Smooth muscle cell (in vitro differentiated cells): ENCODE results near the gene MAMSTR. TPM values are rescaled to one million over a fixed set of nuclear protein-coding genes. Genes with fewer than 3 reads are reported as not detected.

Source experiments
- DNase-seq: peaks from one replicate; lab custom pipeline; 2025; ENCODE audit not compliant: unreplicated experiment; lab: John Stamatoyannopoulos, UW
- H2AFZ ChIP-seq: fragments of 200-600 bp; sonication (generic); 2 replicates; pipeline ENCODE4 v1.6.0; 2016; ENCODE audit warnings: antibody characterized with exemption, low read depth, mild to moderate bottlenecking
- H3F3A ChIP-seq: fragments of 200-600 bp; sonication (generic); 2 replicates; pipeline ENCODE4 v1.6.0; 2017; ENCODE audit warnings: antibody characterized with exemption, low read depth
- H3K27ac ChIP-seq: fragments of 200-600 bp; sonication (generic); 2 replicates; pipeline ENCODE4 v1.5.1; 2016; ENCODE audit warnings: low read depth, mild to moderate bottlenecking
- H3K27me3 ChIP-seq: fragments of 200-600 bp; sonication (generic); 2 replicates; pipeline ENCODE4 v1.6.1; 2016; ENCODE audit warnings: low read depth, mild to moderate bottlenecking
- H3K36me3 ChIP-seq: fragments of 200-600 bp; sonication (generic); 2 replicates; pipeline ENCODE4 v1.5.1; 2016; ENCODE audit warnings: low read depth
- H3K4me1 ChIP-seq: fragments of 200-600 bp; sonication (generic); 2 replicates; pipeline ENCODE4 v1.5.1; 2016; ENCODE audit warnings: low read depth
- H3K4me2 ChIP-seq: fragments of 200-600 bp; sonication (generic); 2 replicates; pipeline ENCODE4 v1.6.0; 2016; ENCODE audit warnings: mild to moderate bottlenecking
- H3K4me3 ChIP-seq: fragments of 200-600 bp; sonication (generic); 2 replicates; pipeline ENCODE4 v1.5.1; 2016; ENCODE audit warnings: mild to moderate bottlenecking
- H3K79me2 ChIP-seq: fragments of 200-600 bp; sonication (generic); 2 replicates; pipeline ENCODE4 v1.6.0; 2016; ENCODE audit warnings: low read depth, mild to moderate bottlenecking
- H3K9ac ChIP-seq: fragments of 200-600 bp; sonication (generic); 2 replicates; pipeline ENCODE4 v1.6.0; 2016; ENCODE audit warnings: low read depth
- H3K9me3 ChIP-seq: fragments of 200-600 bp; sonication (generic); replicated peaks from 2 replicates; pipeline ENCODE4 v1.5.1; 2016; ENCODE audit warnings: low read depth
- H4K20me1 ChIP-seq: fragments of 200-600 bp; sonication (generic); 2 replicates; pipeline ENCODE4 v1.6.0; 2016; ENCODE audit warnings: low read depth
- CTCF ChIP-seq: fragments of 200-600 bp; sonication (generic); IDR thresholded peaks from 2 replicates; pipeline ENCODE4 v1.5.1; 2017; ENCODE audit warnings: borderline replicate concordance, mild to moderate bottlenecking, antibody characterized with exemption; ENCODE audit not compliant: insufficient read depth, poor library complexity, severe bottlenecking
- WGBS: methylation state at CpG from one replicate; pipeline ENCODE4 v1.1.7; 2016; ENCODE audit warnings: low lambda C conversion rate; 5-methylcytosine and 5-hydroxymethylcytosine counted together
- polyA plus RNA-seq: library from polyadenylated mRNA; unstranded; fragments of >200 nt; fragmentation: Nextera tagmentation; extraction: Ambion mirVana; gene quantifications from 2 replicates; pipeline ENCODE4 v1.2.1, GENCODE V29; 2016
- total RNA-seq: library from RNA; depleted of rRNA; stranded (reverse); fragments of >200 nt; gene quantifications from 2 replicates; pipeline ENCODE4 v1.2.3, GENCODE V29; 2014

MAMSTR gene
- total and polyA plus RNA-seq, 2 experiments from 2014 or later, result 0.58 to 3.9 TPM

GRCh38 chr19:48734625-48735024, 15.1 kb upstream of the MAMSTR start:
- 95% methylated on average over 9 of the region's 9 CpGs for WGBS
- Histone ChIP-seq H2AFZ (peak overlapping the region; percentile 84), H3F3A (no peaks in the 10 kb centered on the region), H4K20me1 (no peaks in the 10 kb centered on the region), H3K27ac (no peak overlapping the region), H3K9me3 (no peaks in the 10 kb centered on the region), H3K27me3 (no peaks in the 10 kb centered on the region), H3K4me1 (peaks cover 9% of the 10 kb centered on the region), H3K79me2 (no peaks in the 10 kb centered on the region), H3K36me3 (no peaks in the 10 kb centered on the region), H3K4me2 (peak overlapping the region; percentile 85), H3K4me3 (peak overlapping the region; percentile 53), H3K9ac (no peak overlapping the region)
- DNase-seq, result no peak
- TF ChIP-seq CTCF, result no peak

GRCh38 chr19:48731452-48731851, 11.9 kb upstream of the MAMSTR start:
- no peak for DNase-seq
- H3K27me3 ChIP-seq, result no peaks in the 10 kb centered on the region
- no peak overlapping the region for H3K4me2 ChIP-seq
- H4K20me1 ChIP-seq, result no peaks in the 10 kb centered on the region
- H3K9ac ChIP-seq, result no peak overlapping the region
- H2AFZ ChIP-seq, result no peak overlapping the region
- no peak overlapping the region for H3K27ac ChIP-seq
- no peaks in the 10 kb centered on the region for H3K4me1 ChIP-seq
- TF ChIP-seq CTCF, result no peak
- no peak overlapping the region for H3K4me3 ChIP-seq
- H3K36me3 ChIP-seq, result no peaks in the 10 kb centered on the region
- H3F3A ChIP-seq, result no peaks in the 10 kb centered on the region
- no peaks in the 10 kb centered on the region for H3K79me2 ChIP-seq
- H3K9me3 ChIP-seq, result no peaks in the 10 kb centered on the region
- WGBS, result 93% methylated on average over 4 of the region's 4 CpGs

GRCh38 chr19:48728911-48729664, 9.6 kb upstream of the MAMSTR start:
- no peak for TF ChIP-seq CTCF
- WGBS, result 79% methylated on average over 64 of the region's 77 CpGs
- H3K27ac ChIP-seq, result no peak overlapping the region
- no peak overlapping the region for H3K4me2 ChIP-seq
- H4K20me1 ChIP-seq, result no peaks in the 10 kb centered on the region
- no peaks in the 10 kb centered on the region for H3K79me2 ChIP-seq
- H3K4me1 ChIP-seq, result no peaks in the 10 kb centered on the region
- no peak overlapping the region for H3K4me3 ChIP-seq
- no peaks in the 10 kb centered on the region for H3F3A ChIP-seq
- H3K9ac ChIP-seq, result no peak overlapping the region
- no peaks in the 10 kb centered on the region for H3K27me3 ChIP-seq
- H3K36me3 ChIP-seq, result no peaks in the 10 kb centered on the region
- no peak overlapping the region for H2AFZ ChIP-seq
- H3K9me3 ChIP-seq, result no peaks in the 10 kb centered on the region
- no peak for DNase-seq

- H2AFZ ChIP-seq, result no peak overlapping the region
- TF ChIP-seq CTCF, result no peak
- 96% methylated on average over 2 of the region's 2 CpGs for WGBS
- H3K79me2 ChIP-seq, result no peaks in the 10 kb centered on the region
- no peaks in the 10 kb centered on the region for H3K4me1 ChIP-seq
- no peaks in the 10 kb centered on the region for H3K27me3 ChIP-seq
- H3K9me3 ChIP-seq, result no peaks in the 10 kb centered on the region
- H3K4me3 ChIP-seq, result no peak overlapping the region
- H4K20me1 ChIP-seq, result no peaks in the 10 kb centered on the region
- no peaks in the 10 kb centered on the region for H3F3A ChIP-seq
- no peak overlapping the region for H3K27ac ChIP-seq
- no peaks in the 10 kb centered on the region for H3K36me3 ChIP-seq
- no peak for DNase-seq
- no peak overlapping the region for H3K9ac ChIP-seq
- no peak overlapping the region for H3K4me2 ChIP-seq
Observed at GRCh38 chr19:48726556-48726955, 7.0 kb upstream of the MAMSTR start.
